Activated T-cell treated with anti-CD3 and anti-CD28 coated beads, Interleukin-2, amount 50 U/mL, for 72 hours (primary cell): ENCODE measurements around the gene DNAJC11. TPM values are rescaled to one million over a fixed set of nuclear protein-coding genes. Genes with fewer than 3 reads are reported as not detected.
A peak's percentile ranks its signal among the peaks of the same experiment; 100 is the strongest.

ENCODE experiments used
- ATAC-seq, 2 donors: fragments of 150-1000 bp; cut with Tn5 transposase; replicated peaks in 1 of 2; 2 replicates each; pipeline ENCODE4 v1.10.0; 2021; ENCODE audit warnings: moderate library complexity in 2 of 2, mild to moderate bottlenecking in 1 of 2
- DNase-seq, 2 donors: peaks; one replicate each; pipeline ENCODE4 v3.0.0; 2021 to 2022; ENCODE audit warnings: mixed read lengths in 1 of 2
- H3K27ac Mint-ChIP-seq: one replicate; pipeline ENCODE4 v1.8.0; 2022; ENCODE audit warnings: mild to moderate bottlenecking, moderate library complexity, mixed read lengths
- H3K27me3 Mint-ChIP-seq: one replicate; pipeline ENCODE4 v1.8.0; 2022; ENCODE audit warnings: low read depth, mixed read lengths
- H3K36me3 Mint-ChIP-seq, 2 donors: one replicate each; pipeline ENCODE4 v1.8.0; 2022; ENCODE audit warnings: mixed read lengths in 2 of 2, mild to moderate bottlenecking in 1 of 2; ENCODE audit not compliant: insufficient read depth in 2 of 2
- H3K4me1 Mint-ChIP-seq: one replicate; pipeline ENCODE4 v1.8.0; 2022; ENCODE audit warnings: low read depth, mixed read lengths
- H3K4me3 Mint-ChIP-seq, 2 donors: one replicate each; pipeline ENCODE4 v1.8.0; 2022; ENCODE audit warnings: mild to moderate bottlenecking in 2 of 2, mixed read lengths in 2 of 2, moderate library complexity in 2 of 2
- H3K9me3 Mint-ChIP-seq, 2 donors: one replicate each; pipeline ENCODE4 v1.8.0; 2022; ENCODE audit warnings: mixed read lengths in 2 of 2
- total RNA-seq, 2 donors: library from RNA; stranded (reverse); gene quantifications; one replicate each; pipeline ENCODE4 v1.2.3, GENCODE V29; 2022

The DNAJC11 gene
- total RNA-seq, 2 donors from 2014 or later: 39.7 to 56.0 TPM

DNA sequence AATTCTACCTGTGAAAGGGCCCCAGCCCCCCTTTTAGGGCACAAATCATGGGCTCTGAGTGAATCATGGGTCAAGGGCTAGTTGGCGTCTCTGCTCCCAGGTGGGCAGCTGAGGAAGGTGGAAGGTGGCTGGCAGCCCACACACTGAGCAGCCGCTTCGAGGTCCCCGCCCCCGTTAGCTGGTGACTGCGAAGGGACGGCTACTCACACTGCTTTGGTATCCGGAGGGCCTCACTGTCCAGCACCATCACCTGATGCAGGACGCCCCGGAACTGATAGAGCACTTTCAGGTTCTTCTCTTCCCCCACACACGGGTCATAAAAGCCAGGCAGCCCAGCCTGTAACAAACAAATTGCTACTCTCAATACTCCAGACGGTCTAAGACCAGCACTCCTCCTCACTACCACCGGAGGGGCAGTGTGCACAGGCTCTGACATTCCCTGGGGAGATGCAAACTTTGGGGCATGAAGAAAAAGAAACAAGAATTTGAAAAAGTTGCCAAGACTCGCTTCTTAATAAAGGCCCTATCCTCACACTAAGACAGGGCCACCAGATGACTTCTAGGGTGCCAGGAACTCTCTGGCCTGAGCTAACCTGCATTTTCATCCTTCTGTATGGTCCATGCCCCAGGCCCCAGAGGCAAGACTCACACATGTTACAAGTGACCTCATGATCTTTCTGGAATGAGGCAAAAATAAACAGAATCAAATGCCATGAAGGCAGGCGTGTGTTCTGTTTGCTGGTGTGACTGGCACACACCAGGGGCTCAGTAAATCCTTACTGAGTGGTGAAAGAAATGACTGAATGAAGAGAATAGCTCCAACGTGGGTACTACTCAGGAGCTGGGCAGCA, 65.5 kb downstream of the DNAJC11 start:
- Mint-ChIP-seq H3K36me3 (peaks cover 5 to 19% of the 10 kb centered on the region in 2 donors), H3K4me1 (no peaks in the 10 kb centered on the region), H3K27ac (no peak overlapping the region), H3K9me3 (no peaks in the 10 kb centered on the region), H3K4me3 (no peak overlapping the region), H3K27me3 (no peaks in the 10 kb centered on the region)
- DNase-seq (no peak), ATAC-seq (no peak)

DNA sequence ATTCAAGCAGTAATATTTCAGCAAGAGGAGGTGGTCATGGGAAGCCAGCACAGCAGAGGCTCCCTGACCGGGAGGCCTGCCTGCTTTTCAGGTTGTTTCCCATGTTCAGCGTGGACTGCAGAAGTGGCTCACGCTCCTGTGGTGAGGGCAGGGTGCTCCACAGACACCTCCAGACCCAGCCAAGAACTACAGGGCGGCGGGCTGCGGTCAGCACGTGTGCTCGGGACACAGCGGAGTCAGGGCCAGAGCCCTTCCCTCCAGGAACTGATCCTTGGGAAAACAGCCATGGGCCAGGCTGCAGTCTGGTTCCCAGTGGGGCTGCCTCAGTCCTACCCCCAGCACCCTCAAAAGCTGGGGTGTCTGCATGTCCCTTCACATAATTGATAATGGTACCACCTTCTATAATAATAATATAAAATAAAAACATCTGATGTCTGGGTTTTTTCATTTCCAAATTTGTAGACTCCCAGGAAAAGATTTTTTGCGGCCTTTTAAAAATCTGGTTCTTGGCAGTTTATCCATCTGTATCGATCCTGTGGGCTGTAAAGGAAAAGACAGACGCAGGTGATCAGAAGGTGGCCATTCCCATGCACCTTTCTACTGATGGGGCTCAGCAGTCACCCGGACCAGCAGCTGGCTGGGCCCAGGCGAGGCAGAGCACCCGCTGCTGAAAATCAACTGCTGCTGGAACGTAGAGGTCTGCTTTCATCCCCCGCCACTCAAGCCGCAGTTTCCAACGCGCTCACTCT, 66.3 kb downstream of the DNAJC11 start:
- Mint-ChIP-seq H3K9me3 (no peaks in the 10 kb centered on the region), H3K4me1 (no peaks in the 10 kb centered on the region), H3K4me3 (no peak overlapping the region), H3K27me3 (no peaks in the 10 kb centered on the region), H3K27ac (no peak overlapping the region), H3K36me3 (peaks cover 5 to 19% of the 10 kb centered on the region in 2 donors)
- DNase-seq: no peak
- no peak for ATAC-seq

GRCh38 chr1:6634371-6635052, 67.1 kb downstream of the DNAJC11 start:
- no peaks in the 10 kb centered on the region for H3K27me3 Mint-ChIP-seq
- H3K9me3 Mint-ChIP-seq: no peaks in the 10 kb centered on the region
- no peak overlapping the region for H3K4me3 Mint-ChIP-seq
- ATAC-seq: peak; percentile 43 to 62
- H3K27ac Mint-ChIP-seq: no peak overlapping the region
- no peaks in the 10 kb centered on the region for H3K4me1 Mint-ChIP-seq
- peak; percentile 43 to 45 for DNase-seq
- H3K36me3 Mint-ChIP-seq: peaks cover 2 to 18% of the 10 kb centered on the region in 2 donors

DNA sequence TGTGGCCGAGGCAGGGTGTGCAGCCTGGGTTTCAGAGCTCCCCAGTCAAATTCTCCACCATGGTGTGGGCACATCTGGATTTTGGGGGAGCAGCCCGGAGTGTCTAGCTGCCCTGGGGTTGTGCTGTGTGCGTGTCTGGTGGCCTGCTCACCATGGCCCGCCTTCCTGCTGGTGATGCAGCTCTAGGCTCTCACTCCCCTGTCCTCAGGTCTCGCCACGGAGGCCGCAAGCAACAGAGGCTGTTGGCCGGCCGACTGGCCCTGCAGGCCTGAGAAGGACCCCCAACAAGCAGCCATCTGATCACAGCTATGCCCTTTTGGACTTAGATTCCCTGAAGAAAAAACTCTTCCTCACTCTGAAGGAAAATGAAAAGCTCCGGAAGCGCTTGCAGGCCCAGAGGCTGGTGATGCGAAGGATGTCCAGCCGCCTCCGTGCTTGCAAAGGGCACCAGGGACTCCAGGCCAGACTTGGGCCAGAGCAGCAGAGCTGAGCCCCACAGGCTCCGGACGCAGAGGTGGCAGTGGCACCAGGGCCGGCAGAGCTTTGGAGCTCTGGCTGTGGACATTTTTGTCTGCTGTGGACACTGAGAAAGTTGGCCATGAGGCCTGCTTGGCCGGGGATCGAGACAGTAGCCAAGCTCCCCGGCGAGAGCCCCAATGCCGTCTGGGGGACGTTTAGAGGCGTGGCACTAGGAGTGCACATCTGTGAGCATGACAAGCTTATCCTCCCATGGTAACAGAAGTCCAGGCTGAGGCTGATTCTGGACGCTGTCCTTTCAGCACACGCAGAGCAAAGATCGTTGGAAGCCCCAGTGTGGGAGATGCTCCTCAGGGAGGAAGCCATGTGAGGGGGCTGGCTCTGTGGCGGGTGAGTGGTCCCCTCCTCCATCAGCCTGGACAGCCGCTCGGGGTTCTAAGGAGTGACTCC, 68.8 kb downstream of the DNAJC11 start:
- Mint-ChIP-seq H3K27me3 (no peaks in the 10 kb centered on the region), H3K4me3 (no peak overlapping the region), H3K9me3 (no peaks in the 10 kb centered on the region), H3K27ac (no peak overlapping the region), H3K36me3 (peaks cover 2 to 15% of the 10 kb centered on the region in 2 donors), H3K4me1 (peaks cover under 1% of the 10 kb centered on the region)
- ATAC-seq (no peak), DNase-seq (no peak)

GRCh38 chr1:6631058-6631457, 70.6 kb downstream of the DNAJC11 start:
- Mint-ChIP-seq H3K4me1 (peaks cover 18% of the 10 kb centered on the region), H3K9me3 (no peaks in the 10 kb centered on the region), H3K36me3 (peaks cover 3 to 15% of the 10 kb centered on the region in 2 donors), H3K27ac (no peak overlapping the region), H3K4me3 (no peak overlapping the region), H3K27me3 (no peaks in the 10 kb centered on the region)
- DNase-seq (no peak), ATAC-seq (no peak)

DNA sequence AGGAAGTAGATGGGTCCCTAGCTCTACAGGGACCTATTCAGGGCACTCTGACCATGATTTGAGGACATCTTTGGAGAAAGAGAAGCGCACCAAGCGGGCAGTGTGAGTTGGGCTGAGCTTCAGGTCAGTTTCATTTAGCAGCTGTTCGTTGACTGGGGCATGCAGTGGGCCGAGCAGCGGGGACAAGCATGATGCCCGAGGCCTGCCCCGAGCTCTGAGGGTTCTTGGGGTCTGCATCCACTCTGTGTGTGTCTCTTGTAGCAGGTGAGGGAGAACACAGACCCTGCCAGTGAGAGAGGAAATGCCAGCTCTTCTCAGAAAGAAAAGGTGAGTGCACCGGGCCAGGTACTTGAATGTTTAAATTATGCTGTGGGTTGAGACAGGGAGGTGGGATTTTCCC, 71.6 kb downstream of the DNAJC11 start:
- no peak overlapping the region for H3K27ac Mint-ChIP-seq
- ATAC-seq: no peak
- peaks cover 5 to 16% of the 10 kb centered on the region in 2 donors for H3K36me3 Mint-ChIP-seq

DNA sequence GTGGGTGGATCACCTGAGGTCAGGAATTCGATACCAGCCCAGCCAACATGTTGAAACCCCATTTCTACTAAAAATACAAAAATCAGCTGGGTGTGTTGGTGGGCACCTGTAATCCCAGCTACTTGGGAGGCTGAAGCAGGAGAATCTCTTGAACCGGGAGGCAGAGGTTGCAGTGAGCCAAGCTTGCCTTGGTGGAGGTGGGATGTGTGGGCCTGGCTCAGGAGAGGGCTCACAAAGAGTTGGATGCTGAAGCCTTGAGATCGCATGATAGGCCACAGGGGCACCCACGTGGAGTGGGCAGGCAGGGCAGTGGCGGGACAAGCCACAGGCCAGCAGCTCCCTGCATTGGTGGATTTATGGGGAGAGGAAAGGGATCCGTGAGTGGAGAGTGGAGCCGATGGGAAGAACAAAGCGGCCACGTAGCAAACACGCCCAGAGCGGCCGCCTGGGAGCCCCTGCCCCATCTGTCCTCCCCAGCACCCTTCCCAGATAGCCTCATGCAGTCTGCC, 72.6 kb downstream of the DNAJC11 start:
- ATAC-seq: no peak
- H3K36me3 Mint-ChIP-seq: peaks cover 5 to 16% of the 10 kb centered on the region in 2 donors
- peaks cover 26% of the 10 kb centered on the region for H3K4me1 Mint-ChIP-seq
- no peak for DNase-seq
- no peak overlapping the region for H3K4me3 Mint-ChIP-seq
- no peaks in the 10 kb centered on the region for H3K9me3 Mint-ChIP-seq
- H3K27me3 Mint-ChIP-seq: no peaks in the 10 kb centered on the region
- no peak overlapping the region for H3K27ac Mint-ChIP-seq

More for the DNA sequence above, 71.6 kb downstream of the DNAJC11 start:
- H3K4me1 Mint-ChIP-seq: peaks cover 22% of the 10 kb centered on the region
- H3K27me3 Mint-ChIP-seq: no peaks in the 10 kb centered on the region
- H3K9me3 Mint-ChIP-seq: no peaks in the 10 kb centered on the region
- DNase-seq: no peak
- H3K4me3 Mint-ChIP-seq: no peak overlapping the region

GRCh38 chr1:6627841-6628545, 73.6 kb downstream of the DNAJC11 start:
- Mint-ChIP-seq H3K27me3 (no peaks in the 10 kb centered on the region), H3K4me3 (peak overlapping the region in 1 of 2 donors; percentile 6), H3K9me3 (no peaks in the 10 kb centered on the region), H3K27ac (peak overlapping the region; percentile 31), H3K4me1 (peaks cover 26% of the 10 kb centered on the region), H3K36me3 (peaks cover 4 to 16% of the 10 kb centered on the region in 2 donors)
- DNase-seq: no peak
- no peak for ATAC-seq

- H3K4me1 Mint-ChIP-seq: peaks cover 26% of the 10 kb centered on the region
- H3K9me3 Mint-ChIP-seq: no peaks in the 10 kb centered on the region
- H3K27me3 Mint-ChIP-seq: no peaks in the 10 kb centered on the region
- DNase-seq (no peak), ATAC-seq (no peak)
- peak overlapping the region; percentile 88 to 91 for H3K4me3 Mint-ChIP-seq
- H3K27ac Mint-ChIP-seq: no peak overlapping the region
- peaks cover 4 to 13% of the 10 kb centered on the region in 2 donors for H3K36me3 Mint-ChIP-seq
These were observed 74.6 kb downstream of the DNAJC11 start for GRCh38 chr1:6627031-6627430.

GRCh38 chr1:6625584-6626149, 75.9 kb downstream of the DNAJC11 start:
- Mint-ChIP-seq H3K4me3 (peak overlapping the region; percentile 88 to 91), H3K27me3 (no peaks in the 10 kb centered on the region), H3K27ac (peak overlapping the region; percentile 85), H3K9me3 (no peaks in the 10 kb centered on the region), H3K4me1 (peaks cover 26% of the 10 kb centered on the region), H3K36me3 (peaks cover 4 to 13% of the 10 kb centered on the region in 2 donors)
- DNase-seq (peak in 1 of 2 donors; percentile 43), ATAC-seq (peak; percentile 49 to 50)

DNA sequence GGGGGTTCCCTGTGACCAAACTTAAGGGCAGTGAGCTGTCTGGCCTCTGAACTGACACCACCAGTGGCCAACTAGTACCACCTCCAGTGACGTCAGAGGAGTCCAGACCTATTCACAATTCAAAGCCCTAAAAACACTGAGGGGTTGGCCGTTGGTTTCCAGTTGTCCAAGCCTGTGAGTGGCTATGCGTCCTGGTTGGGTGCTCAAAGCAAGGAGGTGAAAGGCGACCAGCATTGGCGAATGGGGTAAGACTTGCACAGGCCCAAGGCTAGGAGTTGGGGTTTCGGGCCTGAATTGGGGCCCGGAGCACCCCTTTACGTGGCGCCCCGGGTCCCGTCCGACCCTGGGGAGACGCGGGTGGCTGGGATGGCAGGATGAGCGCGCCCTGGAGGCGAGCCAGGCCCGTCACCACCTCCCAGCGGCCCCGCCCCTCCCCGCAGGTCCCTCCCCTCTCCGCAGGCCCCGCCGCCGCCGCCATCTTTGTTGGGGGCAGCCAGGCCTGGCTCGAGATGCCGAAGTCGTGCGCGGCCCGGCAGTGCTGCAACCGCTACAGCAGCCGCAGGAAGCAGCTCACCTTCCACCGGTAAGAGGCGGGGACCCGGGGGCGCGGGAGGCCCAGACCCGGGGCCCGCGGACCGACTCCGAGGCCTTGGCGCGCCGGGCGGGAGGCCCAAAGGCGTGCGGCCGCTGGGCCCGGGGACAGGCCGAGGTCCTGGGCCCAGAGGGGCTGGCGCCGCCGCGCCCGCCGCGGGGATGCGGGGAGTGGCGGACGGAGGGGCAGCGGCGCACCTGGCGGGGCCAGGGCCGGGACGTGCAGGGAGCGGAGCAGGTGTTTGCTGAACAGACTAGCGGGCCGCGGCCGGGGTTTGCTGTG, 76.7 kb downstream of the DNAJC11 start, which contains the start of gene THAP3:
THAP3 (plus strand) TSS at position 159 of the 874 bp plus-strand sequence; CDS start at position 510, 351 bp downstream.
- H3K27ac Mint-ChIP-seq: peak within 1 kb of the TSS; percentile 85
- peaks cover 4 to 17% of the 10 kb centered on the region in 2 donors for H3K36me3 Mint-ChIP-seq
- H3K27me3 Mint-ChIP-seq: no peaks in the 10 kb centered on the region
- ATAC-seq: peak; percentile 94 to 96
- peak within 1 kb of the TSS; percentile 88 to 91 for H3K4me3 Mint-ChIP-seq
- no peaks in the 10 kb centered on the region for H3K9me3 Mint-ChIP-seq
- peaks cover 26% of the 10 kb centered on the region for H3K4me1 Mint-ChIP-seq
- DNase-seq: peak; percentile 90 to 91
